NT2/D1 (cell line): ENCODE data around the gene CIC.
A peak's percentile ranks its signal among the peaks of the same experiment; 100 is the strongest.

ENCODE experiments used
- DNase-seq: peaks from one replicate; pipeline ENCODE4 v3.0.0-alpha.2; 2011; ENCODE audit warnings: low read depth, low spot score
- H3K27me3 ChIP-seq: 2 replicates; pipeline ENCODE4 v1.6.0; 2011; ENCODE audit warnings: mild to moderate bottlenecking; ENCODE audit not compliant: insufficient read length, insufficient read depth
- H3K36me3 ChIP-seq: 2 replicates; pipeline ENCODE4 v1.6.1; 2011; ENCODE audit warnings: mild to moderate bottlenecking, low read length, mixed read lengths; ENCODE audit not compliant: insufficient read depth, insufficient read length
- H3K4me1 ChIP-seq: 2 replicates; pipeline ENCODE4 v1.5.1; 2011; ENCODE audit not compliant: insufficient read depth, insufficient read length
- H3K4me3 ChIP-seq: 2 replicates; pipeline ENCODE4 v1.5.1; 2011; ENCODE audit warnings: low read depth; ENCODE audit not compliant: insufficient read length
- H3K9ac ChIP-seq: 2 replicates; pipeline ENCODE4 v1.6.0; 2011; ENCODE audit warnings: low read depth; ENCODE audit not compliant: insufficient read length
- H3K9me3 ChIP-seq: 2 replicates; pipeline ENCODE4 v1.5.1; 2011; ENCODE audit warnings: mild to moderate bottlenecking, low read length; ENCODE audit not compliant: insufficient read depth
- SUZ12 ChIP-seq: IDR thresholded peaks from 2 replicates; pipeline ENCODE4 v1.6.1; 2011; ENCODE audit not compliant: insufficient read length, insufficient read depth; ENCODE audit errors: extremely low read depth
- YY1 ChIP-seq: IDR thresholded peaks from 2 replicates; pipeline ENCODE4 v1.6.1; 2011; ENCODE audit not compliant: insufficient read length, insufficient read depth
- ZNF274 ChIP-seq: IDR thresholded peaks from 2 replicates; pipeline ENCODE4 v1.6.1; 2011; ENCODE audit warnings: mild to moderate bottlenecking, low read depth, low read length

Gene CIC

GRCh38 chr19:42281827-42282762 lies 13.0 kb downstream of the CIC start:
- peak overlapping the region; percentile 77 for H3K4me3 ChIP-seq
- no peaks in the 10 kb centered on the region for H3K27me3 ChIP-seq
- TF ChIP-seq ZNF274: no peak
- TF ChIP-seq SUZ12: no peak
- TF ChIP-seq YY1: no peak
- no peaks in the 10 kb centered on the region for H3K9me3 ChIP-seq
- no peak for DNase-seq
- peaks cover 14% of the 10 kb centered on the region for H3K36me3 ChIP-seq
- peaks cover 34% of the 10 kb centered on the region for H3K4me1 ChIP-seq
- H3K9ac ChIP-seq: peak overlapping the region; percentile 79

- no peak for DNase-seq
- Histone ChIP-seq H3K9me3 (no peaks in the 10 kb centered on the region), H3K27me3 (no peaks in the 10 kb centered on the region), H3K36me3 (peaks cover 21% of the 10 kb centered on the region), H3K4me1 (peaks cover 34% of the 10 kb centered on the region), H3K9ac (peak overlapping the region; percentile 94), H3K4me3 (peak overlapping the region; percentile 49)
- TF ChIP-seq YY1 (no peak), SUZ12 (no peak), ZNF274 (no peak)
These were observed 13.8 kb downstream of the CIC start for GRCh38 chr19:42282819-42283187.

DNA sequence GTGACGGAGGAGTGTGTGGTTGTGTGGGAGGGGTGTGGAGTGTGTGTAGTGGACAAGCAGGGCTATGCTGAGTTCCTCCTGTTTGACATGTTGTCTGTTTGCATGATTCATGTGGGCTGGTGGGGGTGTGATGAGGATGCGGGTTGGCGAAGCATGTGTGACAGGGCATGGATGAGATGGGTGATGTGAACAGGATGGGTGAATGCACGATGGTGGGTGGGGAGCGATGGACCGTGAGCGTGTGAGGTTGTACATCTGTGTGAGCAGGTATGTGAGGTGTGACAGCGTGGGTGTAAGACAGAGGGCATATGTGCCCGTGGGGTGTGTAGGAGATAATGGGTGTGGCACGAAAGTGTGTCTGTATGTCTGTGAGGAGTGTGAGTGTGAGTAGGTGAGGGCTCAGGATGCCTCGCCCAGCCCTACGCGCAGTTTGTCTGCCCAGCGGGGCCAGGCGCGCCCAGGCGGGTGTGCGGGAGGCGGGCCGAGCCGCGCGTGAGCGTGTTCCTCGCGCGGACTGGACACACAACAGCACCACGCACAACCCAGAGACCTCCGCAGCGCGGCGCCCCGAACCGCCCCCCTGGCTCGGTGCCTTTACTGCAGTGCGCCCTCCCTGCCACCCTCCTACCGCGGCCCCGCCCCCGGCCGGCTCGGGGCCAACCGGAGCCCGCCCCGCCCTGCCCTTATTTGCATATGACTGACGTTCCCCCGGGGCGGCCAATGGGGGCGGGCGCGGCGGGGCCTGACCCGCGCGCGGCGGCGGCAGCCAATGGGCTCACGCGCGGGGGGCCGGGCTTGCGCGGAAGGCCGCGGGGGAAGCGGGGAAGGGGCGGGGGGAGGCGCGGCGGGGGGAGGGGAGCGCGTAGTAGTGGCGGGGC lies 14.4 kb downstream of the CIC start:
- no peaks in the 10 kb centered on the region for H3K9me3 ChIP-seq
- peak; percentile 77 for DNase-seq
- H3K4me1 ChIP-seq: peaks cover 29% of the 10 kb centered on the region
- TF ChIP-seq YY1 (no peak), SUZ12 (no peak), ZNF274 (no peak)
- peak overlapping the region; percentile 49 for H3K4me3 ChIP-seq
- peaks cover 28% of the 10 kb centered on the region for H3K36me3 ChIP-seq
- H3K27me3 ChIP-seq: no peaks in the 10 kb centered on the region
- peak overlapping the region; percentile 94 for H3K9ac ChIP-seq

- TF ChIP-seq YY1 (no peak), ZNF274 (no peak), SUZ12 (no peak)
- no peaks in the 10 kb centered on the region for H3K27me3 ChIP-seq
- peaks cover 31% of the 10 kb centered on the region for H3K4me1 ChIP-seq
- H3K4me3 ChIP-seq: peak overlapping the region; percentile 42
- peaks cover 34% of the 10 kb centered on the region for H3K36me3 ChIP-seq
- H3K9ac ChIP-seq: peak overlapping the region; percentile 64
- DNase-seq: no peak
- H3K9me3 ChIP-seq: no peaks in the 10 kb centered on the region
These were observed 15.0 kb downstream of the CIC start for GRCh38 chr19:42284066-42284501.

DNA sequence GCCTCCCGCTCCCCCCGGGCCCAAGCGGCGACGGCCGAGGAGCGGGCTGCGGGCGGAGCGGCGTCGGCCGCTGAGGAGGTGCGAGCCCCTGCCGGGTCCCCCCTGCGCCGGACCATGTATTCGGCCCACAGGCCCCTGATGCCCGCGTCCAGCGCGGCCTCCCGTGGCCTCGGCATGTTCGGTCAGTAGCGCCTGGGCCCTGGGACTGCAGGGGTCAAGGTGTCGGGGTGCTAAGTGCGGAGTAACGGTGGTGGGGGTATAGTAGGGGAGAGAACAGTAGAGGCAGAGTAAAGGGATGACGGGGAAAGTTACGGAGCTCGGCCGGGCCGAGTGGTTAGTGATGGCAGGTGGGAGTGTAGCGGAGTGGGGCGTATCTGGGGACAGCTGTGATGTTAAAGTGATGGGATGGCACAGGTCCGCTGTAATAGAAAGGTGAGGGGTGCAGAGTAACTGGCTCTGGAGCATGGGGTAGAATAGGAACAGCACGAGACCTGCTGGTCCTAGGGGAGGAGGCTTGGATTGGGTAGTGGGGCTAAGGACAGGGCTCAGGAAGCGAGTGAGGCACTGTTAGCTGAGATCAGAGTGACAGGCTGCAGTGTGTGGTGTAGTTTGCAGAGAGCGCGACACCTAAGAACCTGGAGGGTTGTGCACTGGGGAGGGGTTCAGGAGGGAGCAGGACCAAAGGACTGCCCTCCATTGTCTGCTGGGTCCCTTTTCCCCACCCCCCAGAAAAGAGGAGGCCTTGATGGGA lies 15.7 kb downstream of the CIC start:
- H3K36me3 ChIP-seq: peaks cover 41% of the 10 kb centered on the region
- DNase-seq: no peak

GRCh38 chr19:42285541-42285941 lies 16.5 kb downstream of the CIC start:
- no peak for TF ChIP-seq ZNF274
- TF ChIP-seq YY1: no peak
- TF ChIP-seq SUZ12: no peak
- peak overlapping the region; percentile 82 for H3K4me3 ChIP-seq

More for the DNA sequence above, 15.7 kb downstream of the CIC start:
- Histone ChIP-seq H3K9ac (peak overlapping the region; percentile 92), H3K9me3 (no peaks in the 10 kb centered on the region), H3K27me3 (no peaks in the 10 kb centered on the region), H3K4me3 (peak overlapping the region; percentile 82), H3K4me1 (peaks cover 28% of the 10 kb centered on the region)
- no peak for TF ChIP-seq ZNF274
- TF ChIP-seq SUZ12: no peak
- TF ChIP-seq YY1: no peak

More at GRCh38 chr19:42285541-42285941, 16.5 kb downstream of the CIC start:
- H3K36me3 ChIP-seq: peaks cover 49% of the 10 kb centered on the region
- no peak for DNase-seq
- H3K4me1 ChIP-seq: peaks cover 31% of the 10 kb centered on the region
- no peaks in the 10 kb centered on the region for H3K27me3 ChIP-seq
- H3K9me3 ChIP-seq: no peaks in the 10 kb centered on the region
- peak overlapping the region; percentile 92 for H3K9ac ChIP-seq
